ENCODE results near the gene WNT7A.

Gene WNT7A

GRCh38 chr3:13831386-13831996 lies 48.4 kb downstream of the WNT7A start:
- in situ Hi-C loops (cut with MboI; ENCODE audit: low sequenced_read_pairs) = no loop called here

- in situ Hi-C loops (cut with MboI; ENCODE audit: low sequenced_read_pairs) = no loop called here
These were observed 50.6 kb downstream of the WNT7A start for GRCh38 chr3:13829311-13829710.

DNA sequence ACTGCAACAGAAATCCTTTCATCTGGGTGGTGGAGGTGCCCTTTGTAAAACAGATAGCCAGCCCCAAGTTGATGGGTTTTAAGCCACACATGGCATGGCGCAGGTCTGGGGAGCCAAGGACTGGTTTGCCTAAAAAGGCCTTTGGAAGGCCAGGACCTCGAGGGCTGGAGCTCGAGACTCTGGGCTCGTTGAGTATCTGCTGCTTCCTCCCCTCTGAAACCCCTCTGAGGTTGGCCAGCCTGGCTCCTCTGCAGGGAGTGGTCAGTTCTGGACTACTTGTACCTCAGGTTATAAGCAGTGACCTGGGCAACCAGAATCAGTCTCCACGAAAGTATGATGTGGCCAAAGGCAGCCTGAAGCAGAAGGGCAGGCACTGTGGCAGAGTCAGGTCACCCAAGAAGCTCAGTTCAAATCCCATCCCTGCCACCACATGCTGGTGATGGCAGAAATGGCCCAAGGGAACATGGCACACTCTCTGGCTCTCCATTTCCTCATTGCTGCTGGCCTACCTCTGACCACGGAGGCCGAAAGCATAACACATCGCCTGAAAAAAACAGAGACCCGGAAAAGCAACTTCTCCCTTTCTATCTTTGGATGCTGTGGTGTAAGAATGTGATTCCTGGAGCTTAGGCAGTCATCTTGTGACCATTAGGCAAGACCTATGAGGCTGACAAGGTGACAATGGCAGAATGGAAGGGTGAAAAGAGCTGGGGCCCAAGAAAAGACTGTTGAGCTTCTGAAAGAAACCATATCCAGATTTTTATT lies 51.2 kb downstream of the WNT7A start:
- in situ Hi-C loops (cut with MboI; ENCODE audit: low sequenced_read_pairs) = no loop called here

GRCh38 chr3:13827699-13828098 lies 52.2 kb downstream of the WNT7A start:
- in situ Hi-C loops (cut with MboI; ENCODE audit: low sequenced_read_pairs) = no loop called here

DNA sequence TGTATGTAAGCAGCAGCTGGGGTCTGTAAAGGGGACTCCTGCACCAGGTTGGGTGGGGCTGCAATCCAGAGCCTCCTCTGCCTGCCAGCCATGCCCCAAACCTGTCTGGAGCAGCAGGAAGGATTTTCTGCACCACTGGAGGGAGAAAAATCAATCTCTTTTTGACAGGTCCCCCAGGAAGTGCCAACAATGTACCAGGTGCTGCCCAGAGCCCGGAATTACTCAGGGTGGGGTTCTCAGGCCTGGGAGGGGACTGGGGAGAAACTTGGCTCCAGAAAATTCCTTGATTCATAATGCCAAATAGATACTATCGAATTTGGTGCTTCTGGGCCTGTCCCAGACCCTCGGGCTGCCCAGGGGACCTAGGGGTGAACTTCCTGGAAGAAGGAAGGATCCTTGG lies 52.6 kb downstream of the WNT7A start:
- in situ Hi-C loops (cut with MboI; ENCODE audit: low sequenced_read_pairs) = no loop called here

DNA sequence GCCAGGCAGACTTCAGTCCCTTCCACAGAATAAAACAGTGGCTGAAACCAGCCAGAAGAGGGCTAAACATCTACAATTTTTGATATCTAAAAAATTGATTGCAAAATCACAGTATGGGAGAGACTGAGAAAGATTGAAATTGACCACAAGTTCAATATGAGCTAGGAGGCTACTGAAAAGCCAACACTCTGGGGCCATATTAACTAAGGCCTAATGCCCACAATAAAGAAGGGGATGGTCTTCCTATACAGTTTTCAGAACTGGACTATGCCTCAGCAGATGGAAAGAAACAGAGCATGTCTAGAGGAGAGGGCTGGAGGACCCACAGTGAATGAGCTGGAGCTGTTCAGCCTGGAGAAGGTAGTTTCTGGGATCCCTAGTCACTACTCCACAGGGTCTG lies 53.2 kb downstream of the WNT7A start:
- in situ Hi-C loops (cut with MboI; ENCODE audit: low sequenced_read_pairs) = no loop called here

- in situ Hi-C loops (cut with MboI; ENCODE audit: low sequenced_read_pairs) = no loop called here
These were observed 54.0 kb downstream of the WNT7A start for GRCh38 chr3:13825821-13826220.

DNA sequence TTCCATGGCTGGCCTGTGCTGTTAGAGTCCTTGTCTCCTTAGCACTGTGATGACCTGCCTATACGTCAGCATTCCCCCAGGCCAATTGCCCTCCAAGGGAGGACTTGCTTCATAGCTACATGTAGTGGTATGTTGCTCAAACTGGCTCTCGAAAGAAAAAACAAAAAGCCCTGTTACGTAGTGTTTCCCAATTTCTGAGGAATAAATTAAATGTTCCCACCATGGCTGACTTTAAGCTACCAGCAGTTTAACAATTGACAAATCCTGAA lies 54.6 kb downstream of the WNT7A start:
- in situ Hi-C loops (cut with MboI; ENCODE audit: low sequenced_read_pairs) = no loop called here

DNA sequence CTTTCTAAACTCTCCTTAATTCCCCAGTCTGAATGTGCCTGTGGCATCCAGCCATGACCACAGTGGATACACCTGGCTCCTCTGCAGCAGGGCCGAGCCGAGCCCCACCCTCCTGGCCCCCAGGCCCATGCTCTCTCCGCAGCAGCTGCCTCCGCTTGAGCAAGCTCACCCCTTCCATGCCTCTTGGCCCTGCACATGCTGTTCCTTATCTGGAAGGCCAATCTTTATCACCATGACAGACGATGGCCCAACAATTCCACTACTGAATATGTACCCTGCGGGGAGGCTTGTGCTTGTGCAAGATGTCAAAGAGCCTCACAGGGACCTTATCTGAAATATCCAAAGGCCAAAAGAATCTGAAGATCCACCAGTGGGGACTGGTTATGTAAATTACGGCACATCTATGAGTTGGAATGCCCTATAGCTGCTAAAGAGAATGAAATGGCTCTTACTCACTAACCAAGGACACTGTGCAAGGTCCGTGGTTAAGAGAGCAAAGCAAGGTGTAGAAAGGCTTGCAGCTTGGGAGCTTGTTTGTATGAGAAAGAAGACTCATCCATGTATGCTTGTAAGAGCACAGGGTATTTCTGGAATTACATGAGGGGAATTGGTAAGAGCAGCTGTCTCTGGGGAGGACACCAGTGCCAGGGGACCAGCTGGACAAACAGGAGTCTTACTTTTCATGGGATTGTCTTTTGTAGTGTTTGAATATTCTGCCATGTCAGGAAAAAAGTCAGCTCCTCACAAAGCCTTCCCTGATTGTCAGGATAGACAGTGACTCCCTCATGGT lies 55.2 kb downstream of the WNT7A start:
- in situ Hi-C loops (cut with MboI; ENCODE audit: low sequenced_read_pairs) = no loop called here

DNA sequence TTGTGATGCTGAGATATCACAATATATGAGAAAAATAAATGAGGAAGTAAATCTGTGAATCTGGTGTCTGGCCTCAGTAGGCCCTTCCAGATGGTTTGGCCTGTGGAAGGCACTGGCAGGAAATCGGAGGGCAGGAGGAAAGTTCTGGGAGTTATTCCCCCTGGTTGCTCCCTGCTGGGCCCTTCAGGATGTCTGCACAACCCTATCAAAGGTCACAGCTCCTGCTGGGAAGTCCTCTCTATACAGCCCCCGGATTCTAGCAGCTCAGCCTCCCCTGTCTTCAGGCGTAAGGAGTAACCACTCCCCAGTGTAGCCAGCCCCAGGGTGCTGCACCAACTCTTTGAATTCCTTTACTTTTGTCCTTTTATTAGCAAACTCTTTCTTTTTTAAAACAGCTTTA lies 56.2 kb downstream of the WNT7A start:
- in situ Hi-C loops (cut with MboI; ENCODE audit: low sequenced_read_pairs) = no loop called here

DNA sequence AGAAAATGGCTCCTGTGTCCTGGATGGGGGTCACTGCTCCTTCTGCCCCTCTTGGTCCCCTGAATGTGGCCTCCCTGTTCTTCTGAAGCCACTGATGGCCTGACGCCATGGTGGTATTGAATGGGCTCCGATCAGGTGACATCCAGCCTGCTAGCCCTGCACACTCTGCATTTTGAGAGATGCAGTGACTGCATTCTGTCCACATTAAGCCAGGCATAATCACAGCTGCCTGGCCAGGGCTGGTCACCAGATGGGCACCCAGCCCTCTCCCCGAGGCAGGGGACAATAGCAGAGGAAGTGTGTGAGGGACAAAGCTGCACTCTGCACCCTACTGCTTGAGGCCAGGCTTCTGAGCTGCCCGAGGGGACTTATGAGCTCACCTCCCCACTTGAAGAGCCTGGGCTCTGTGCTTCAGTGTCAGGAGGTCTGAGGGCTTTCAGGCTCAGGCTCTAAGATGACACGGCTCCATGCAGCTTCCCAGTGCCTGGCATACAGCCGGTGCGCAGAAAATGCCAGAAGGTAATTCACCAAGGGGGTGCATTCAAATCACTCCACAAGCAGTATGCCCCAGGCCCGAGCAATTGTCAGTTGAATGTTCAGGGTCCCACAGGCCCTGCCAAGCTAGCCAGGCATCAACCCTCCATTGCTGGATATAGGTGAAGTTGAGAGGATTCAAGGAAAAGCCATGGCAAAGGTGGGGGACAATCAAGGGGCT lies 56.8 kb downstream of the WNT7A start:
- in situ Hi-C loops (cut with MboI; ENCODE audit: low sequenced_read_pairs) = no loop called here

GRCh38 chr3:13822042-13822441 lies 57.8 kb downstream of the WNT7A start:
- in situ Hi-C loops (cut with MboI; ENCODE audit: low sequenced_read_pairs) = no loop called here

GRCh38 chr3:13821126-13821525 lies 58.7 kb downstream of the WNT7A start:
- in situ Hi-C loops (cut with MboI; ENCODE audit: low sequenced_read_pairs) = no loop called here

GRCh38 chr3:13818919-13819318 lies 61.0 kb downstream of the WNT7A start:
- in situ Hi-C loops (cut with MboI; ENCODE audit: low sequenced_read_pairs) = no loop called here

DNA sequence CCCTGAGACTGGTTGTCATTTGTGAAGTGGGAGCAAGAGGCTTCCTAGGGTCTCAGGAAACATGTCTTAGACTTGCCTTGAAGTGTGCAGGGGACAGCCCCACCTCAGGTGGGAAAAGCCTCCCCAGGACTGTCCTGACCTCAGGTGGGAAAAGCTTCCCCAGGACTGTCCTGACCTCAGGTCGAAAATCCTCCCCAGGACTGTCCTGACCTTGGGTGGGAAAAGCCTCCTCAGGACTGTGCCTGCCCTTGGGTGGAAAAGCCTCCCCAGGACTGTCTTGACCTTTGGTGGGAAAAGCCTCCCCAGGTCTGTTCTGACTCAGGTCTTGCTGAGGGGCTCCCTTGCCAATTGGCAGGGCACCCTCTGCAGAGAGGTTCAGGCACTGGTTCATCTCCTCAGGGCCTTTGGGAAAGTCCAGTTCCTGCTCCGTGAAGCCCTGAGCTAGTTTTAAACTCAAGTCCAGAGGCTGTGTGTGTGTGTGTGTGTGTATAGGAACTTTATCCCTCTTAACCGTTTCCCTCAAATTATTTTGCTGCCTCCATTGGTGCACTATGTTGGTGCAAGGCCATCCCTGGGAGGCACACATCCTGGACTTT lies 64.7 kb downstream of the WNT7A start:
- in situ Hi-C loops (cut with MboI; ENCODE audit: low sequenced_read_pairs) = no loop called here

GRCh38 chr3:13812034-13812471 lies 67.8 kb downstream of the WNT7A start:
- in situ Hi-C loops (cut with MboI; ENCODE audit: low sequenced_read_pairs) = no loop called here

GRCh38 chr3:13811614-13812013 lies 68.3 kb downstream of the WNT7A start:
- in situ Hi-C loops (cut with MboI; ENCODE audit: low sequenced_read_pairs) = no loop called here

DNA sequence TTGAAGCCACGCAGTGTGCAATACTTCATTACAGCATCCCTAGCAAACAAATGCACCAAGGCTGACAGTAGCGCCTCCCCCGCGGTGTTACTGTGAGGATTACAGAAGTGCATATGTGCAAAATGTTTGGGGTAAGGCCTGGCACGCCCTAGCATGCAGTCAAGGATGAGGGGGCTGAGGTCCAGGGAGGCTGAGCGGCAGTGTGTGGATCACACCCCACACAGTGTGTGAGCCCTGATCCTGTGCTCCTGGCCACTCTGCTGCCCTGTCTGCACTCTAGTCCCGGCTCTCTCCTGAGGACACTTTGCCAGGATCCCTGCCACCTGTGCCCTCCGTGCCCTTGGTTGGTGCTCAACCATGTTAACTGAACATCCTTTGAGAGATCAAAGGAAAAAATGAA lies 71.3 kb downstream of the WNT7A start:
- in situ Hi-C loops (cut with MboI; ENCODE audit: low sequenced_read_pairs) = no loop called here

DNA sequence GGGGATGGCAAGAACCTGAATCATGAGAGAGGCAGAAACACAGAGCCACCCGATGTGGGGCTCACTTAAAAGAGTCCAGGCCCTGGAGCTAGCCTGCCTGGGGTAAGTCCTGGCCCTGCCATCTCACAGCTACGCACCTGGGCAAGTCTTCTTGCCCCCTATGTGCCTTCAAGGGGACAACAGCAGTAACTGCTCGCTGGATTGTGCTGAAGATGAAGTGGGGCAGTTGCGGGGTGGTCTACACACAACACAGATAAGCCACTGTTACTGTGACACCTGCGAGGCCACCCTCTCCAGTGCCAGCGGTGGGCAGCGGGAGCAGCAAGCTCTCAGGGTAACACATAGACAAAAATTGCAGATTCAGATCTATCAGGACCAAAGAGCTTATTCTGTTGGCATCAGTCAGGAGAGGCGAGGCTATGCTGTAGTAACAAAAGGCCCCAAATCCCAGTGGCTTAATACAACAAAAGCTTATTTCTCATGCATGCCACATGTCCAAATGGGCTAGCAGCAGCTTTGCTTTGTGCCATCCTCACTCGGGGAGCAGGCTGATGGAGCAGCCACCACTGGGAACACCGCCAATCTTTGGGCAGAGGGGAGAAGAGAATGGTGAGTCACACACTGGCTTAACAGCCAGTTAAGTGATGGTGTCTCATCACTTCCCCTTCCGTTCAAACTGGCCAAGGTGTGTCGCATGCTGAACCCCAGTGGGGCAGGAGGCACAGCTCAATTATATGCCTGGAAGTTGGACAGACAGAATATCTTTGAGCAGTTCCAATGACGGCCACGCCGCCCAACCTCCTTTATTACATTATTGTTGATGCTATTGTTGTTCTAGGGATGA lies 78.3 kb downstream of the WNT7A start:
- in situ Hi-C loops (cut with MboI; ENCODE audit: low sequenced_read_pairs) = no loop called here

- in situ Hi-C loops (cut with MboI; ENCODE audit: low sequenced_read_pairs) = no loop called here
These were observed 79.8 kb downstream of the WNT7A start for GRCh38 chr3:13800064-13800463.

All from HL-60/S4 treated with retinoic acid at 250 ng/mL for 4 days and 3 days (cell line).